ENCODE data around the gene FAM163B.

FAM163B gene

DNA sequence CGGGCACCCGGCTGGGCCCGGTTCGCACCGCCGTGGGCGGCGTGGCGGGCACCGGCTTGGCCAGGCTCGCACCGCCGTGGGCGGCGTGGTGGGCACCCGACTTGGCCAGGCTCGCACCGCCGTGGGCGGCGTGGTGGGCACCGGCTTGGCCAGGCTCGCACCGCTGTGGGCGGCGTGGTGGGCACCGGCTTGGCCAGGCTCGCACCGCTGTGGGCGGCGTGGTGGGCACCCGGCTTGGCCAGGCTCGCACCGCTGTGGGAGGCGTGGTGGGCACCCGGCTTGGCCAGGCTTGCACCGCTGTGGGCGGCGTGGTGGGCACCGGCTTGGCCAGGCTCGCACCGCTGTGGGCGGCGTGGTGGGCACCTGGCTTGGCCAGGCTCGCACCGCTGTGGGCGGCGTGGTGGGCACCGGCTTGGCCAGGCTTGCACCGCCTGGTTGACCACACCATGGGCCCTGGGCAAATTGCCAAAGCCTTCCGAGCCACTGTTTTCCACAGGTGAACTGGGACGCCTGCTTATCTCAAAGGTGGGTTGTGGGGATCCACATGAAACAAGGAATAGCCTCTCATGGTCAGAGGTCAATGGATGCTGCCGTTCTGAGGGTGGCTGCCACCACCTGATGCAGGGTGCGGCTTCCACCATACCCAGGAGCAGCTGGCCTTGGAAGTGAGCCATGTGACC is 46.4 kb downstream of the FAM163B start:
- no peak for FAIRE-seq
- no peak for DNase-seq (ENCODE audit: insufficient read length, low spot score)
- TF ChIP-seq, protein P1, sequence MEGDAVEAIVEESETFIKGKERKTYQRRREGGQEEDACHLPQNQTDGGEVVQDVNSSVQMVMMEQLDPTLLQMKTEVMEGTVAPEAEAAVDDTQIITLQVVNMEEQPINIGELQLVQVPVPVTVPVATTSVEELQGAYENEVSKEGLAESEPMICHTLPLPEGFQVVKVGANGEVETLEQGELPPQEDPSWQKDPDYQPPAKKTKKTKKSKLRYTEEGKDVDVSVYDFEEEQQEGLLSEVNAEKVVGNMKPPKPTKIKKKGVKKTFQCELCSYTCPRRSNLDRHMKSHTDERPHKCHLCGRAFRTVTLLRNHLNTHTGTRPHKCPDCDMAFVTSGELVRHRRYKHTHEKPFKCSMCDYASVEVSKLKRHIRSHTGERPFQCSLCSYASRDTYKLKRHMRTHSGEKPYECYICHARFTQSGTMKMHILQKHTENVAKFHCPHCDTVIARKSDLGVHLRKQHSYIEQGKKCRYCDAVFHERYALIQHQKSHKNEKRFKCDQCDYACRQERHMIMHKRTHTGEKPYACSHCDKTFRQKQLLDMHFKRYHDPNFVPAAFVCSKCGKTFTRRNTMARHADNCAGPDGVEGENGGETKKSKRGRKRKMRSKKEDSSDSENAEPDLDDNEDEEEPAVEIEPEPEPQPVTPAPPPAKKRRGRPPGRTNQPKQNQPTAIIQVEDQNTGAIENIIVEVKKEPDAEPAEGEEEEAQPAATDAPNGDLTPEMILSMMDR (IDR thresholded peaks at IDR 0.05; ENCODE audit: insufficient read depth, missing control alignments) = no peak

DNA sequence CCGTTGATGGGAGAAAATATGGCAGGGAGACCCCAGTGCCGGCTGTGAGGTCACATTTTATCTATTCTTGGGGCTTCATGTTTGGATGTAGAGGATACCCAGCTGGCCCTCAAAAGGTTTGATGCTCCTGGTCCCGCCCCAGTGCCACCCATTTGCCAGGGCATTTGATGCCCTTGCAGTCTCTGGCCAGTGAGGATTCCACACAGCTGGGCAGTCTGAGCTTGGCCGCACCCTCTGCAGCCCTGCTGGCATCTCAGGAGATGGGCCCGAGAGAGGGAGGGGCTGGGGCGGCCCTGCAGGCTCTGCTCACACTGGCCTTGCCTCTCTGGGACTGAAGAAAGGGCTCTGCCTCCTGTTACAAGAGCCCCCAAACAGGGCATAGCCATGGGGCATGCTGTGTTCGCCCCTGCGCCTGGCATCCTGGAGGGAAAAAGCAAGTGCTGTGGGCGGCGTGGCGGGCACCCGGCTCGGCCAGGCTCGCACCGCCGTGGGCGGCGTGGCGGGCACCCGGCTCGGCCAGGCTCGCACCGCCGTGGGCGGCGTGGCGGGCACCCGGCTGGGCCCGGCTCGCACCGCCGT is 47.1 kb downstream of the FAM163B start:
- TF ChIP-seq, protein P1 (IDR thresholded peaks at IDR 0.05; ENCODE audit: insufficient read depth, missing control alignments) = no peak
- no peak for DNase-seq (ENCODE audit: insufficient read length, low spot score)
- no peak for FAIRE-seq

DNA sequence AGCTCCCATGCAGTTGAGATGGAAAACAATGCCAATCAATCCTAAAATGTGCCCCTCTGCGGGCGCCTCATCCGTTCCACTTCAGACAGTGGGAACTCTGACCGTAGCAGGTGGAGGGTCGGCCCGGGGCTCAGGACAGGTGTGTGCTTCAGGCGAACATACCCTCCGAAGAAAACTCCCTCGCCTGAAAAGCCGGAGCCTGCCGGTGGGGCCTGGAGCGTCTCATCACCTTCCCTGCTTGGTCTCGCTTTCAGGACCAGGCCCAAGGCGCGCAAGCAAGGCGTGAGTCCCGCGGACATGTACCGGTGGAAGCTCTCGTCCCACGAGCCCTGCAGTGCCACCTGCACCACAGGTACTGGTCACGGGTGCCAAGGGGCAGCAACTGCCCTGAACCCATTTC is 48.2 kb downstream of the FAM163B start:
- FAIRE-seq = no peak
- DNase-seq (ENCODE audit: insufficient read length, low spot score) = no peak

DNA sequence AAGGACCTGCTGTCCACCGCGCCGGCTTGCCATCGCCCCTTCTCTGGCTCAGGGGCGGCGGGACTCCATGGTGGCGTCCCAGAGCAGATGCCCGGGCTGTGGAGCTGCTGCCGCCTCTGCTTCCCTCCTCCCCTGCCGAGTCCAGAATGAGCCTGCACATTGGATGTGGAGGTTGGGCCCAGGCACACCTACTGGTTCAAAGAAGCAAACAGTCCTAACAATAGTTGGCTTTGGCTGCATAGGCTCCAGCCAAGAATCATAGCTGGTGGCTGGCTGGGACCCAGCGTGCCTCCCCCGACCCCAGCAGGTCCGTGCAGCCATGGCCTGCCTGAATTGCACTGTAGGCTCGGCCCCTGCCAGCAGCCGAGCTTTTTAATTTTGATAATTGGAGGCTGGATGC is 48.9 kb downstream of the FAM163B start:
- FAIRE-seq (no peak), DNase-seq (ENCODE audit: insufficient read length, low spot score) (no peak)
- TF ChIP-seq, protein P1 (IDR thresholded peaks at IDR 0.05; ENCODE audit: insufficient read depth, missing control alignments) = no peak

More for the DNA sequence above, 48.2 kb downstream of the FAM163B start:
- TF ChIP-seq, protein P1 (IDR thresholded peaks at IDR 0.05; ENCODE audit: insufficient read depth, missing control alignments) = no peak

DNA sequence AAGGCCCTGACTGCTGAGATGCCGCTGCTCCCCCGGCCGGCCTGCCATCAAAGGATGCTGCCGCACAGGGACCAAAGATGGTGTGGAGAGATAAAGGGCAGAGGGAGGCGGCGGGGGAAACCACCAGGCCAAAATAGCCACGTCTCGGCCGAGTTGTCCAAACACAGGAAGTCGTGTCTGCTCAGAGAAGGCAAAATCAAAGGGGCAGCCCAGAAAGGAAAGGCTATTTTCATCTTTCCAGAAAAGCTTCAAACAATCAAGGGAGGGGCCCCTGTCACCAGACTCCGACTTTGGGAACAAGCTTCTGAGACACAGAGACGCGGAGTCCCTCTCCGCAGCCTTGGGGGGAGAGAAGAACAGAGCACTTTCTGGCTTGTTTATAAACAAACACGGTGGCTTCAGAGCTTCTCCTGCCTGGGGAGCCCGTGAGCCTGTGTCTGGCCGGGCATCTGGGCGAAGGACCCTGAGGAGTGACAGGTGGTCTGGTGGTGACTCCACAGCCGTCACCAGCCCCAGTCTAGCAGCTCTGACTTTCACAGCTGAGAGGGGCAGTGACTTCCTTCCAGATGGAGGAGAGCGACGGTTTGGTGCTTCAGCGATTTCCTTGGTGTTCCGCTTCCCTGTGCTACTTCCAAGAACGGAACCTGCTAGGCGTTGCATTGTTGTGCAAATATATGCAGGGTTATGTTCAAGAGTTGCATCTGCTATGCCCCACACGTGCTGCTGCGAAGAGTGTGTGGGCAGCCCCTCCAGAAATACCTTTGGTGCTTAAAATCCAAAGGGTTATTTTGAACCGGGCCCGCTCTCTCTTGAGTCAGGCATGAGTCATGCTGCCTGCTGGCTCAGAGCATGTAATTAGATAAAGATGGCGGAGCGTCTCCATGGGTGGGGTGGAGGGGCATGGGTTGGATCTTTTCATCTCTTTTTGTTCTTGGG is 50.7 kb downstream of the FAM163B start:
- TF ChIP-seq, protein P1 (IDR thresholded peaks at IDR 0.05; ENCODE audit: insufficient read depth, missing control alignments) = no peak
- DNase-seq (ENCODE audit: insufficient read length, low spot score) (no peak), FAIRE-seq (no peak)

DNA sequence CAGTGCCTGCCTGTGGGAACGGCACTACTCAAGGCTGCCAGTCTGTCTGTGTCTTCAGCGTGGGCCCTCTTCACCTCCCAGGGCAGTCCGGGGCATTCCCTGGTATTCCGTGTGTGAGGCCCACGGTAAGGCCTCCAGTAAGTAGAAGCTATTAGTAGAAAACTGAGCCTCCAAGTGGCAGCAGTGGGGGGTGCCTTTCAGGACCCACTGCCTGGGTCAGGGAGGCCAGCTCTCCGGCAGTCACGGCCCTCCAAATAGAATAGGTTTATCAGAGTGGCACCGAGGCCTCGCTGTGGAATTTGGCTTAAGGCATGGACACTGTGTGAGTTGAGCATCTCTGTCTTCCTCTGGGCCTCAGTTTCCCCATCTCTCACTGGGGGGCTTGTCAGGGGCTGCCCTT is 51.6 kb downstream of the FAM163B start:
- FAIRE-seq = no peak
- TF ChIP-seq, protein P1 (IDR thresholded peaks at IDR 0.05; ENCODE audit: insufficient read depth, missing control alignments) = no peak
- no peak for DNase-seq (ENCODE audit: insufficient read length, low spot score)

Measured in D721Med (cell line).